ENCODE data around the gene SMIM41.

DNA sequence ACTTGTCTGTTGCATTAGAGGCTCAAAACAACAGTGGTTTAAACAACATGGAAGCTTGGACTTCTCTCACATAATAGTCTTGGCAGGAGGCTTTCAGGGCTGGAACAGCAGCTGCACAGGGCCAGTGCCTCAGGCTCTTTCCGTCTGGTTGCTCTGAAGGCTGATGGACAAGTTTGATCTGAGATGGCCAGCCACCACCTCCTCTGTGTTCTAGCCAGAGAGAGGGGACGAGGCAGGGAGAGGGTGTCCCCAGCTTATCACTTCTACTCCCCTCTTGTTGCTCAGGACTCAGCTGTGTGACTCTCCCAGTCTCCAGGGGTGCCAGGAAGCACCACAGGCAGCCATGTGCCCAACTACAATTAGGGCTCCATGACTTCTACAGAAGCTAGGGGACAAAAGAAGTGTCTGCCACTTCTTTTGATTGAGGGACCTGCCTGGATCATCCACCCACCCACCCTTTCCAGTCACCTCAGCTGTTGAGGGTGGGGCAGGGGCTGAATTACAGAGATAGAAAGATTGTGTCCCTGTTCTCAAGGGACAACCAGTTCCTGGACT, 46.6 kb downstream of the SMIM41 start:
- TF ChIP-seq, protein P1, sequence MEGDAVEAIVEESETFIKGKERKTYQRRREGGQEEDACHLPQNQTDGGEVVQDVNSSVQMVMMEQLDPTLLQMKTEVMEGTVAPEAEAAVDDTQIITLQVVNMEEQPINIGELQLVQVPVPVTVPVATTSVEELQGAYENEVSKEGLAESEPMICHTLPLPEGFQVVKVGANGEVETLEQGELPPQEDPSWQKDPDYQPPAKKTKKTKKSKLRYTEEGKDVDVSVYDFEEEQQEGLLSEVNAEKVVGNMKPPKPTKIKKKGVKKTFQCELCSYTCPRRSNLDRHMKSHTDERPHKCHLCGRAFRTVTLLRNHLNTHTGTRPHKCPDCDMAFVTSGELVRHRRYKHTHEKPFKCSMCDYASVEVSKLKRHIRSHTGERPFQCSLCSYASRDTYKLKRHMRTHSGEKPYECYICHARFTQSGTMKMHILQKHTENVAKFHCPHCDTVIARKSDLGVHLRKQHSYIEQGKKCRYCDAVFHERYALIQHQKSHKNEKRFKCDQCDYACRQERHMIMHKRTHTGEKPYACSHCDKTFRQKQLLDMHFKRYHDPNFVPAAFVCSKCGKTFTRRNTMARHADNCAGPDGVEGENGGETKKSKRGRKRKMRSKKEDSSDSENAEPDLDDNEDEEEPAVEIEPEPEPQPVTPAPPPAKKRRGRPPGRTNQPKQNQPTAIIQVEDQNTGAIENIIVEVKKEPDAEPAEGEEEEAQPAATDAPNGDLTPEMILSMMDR (conservative IDR thresholded peaks at IDR 0.05), result no peak
- TF ChIP-seq ZFX (IDR thresholded peaks at IDR 0.05), result no peak
